OCI-LY1 (cell line): ENCODE results near the gene RANBP17.

Experiments used
- CTCF ChIP-seq: fragments of 200-600 bp; sonication (generic), shearing (Covaris generic); IDR thresholded peaks from 2 replicates; pipeline ENCODE4 v1.5.1; 2017; ENCODE audit warnings: mild to moderate bottlenecking, antibody characterized with exemption, low read length, moderate library complexity, mixed read lengths
- EZH2 ChIP-seq: fragments of 200-600 bp; sonication (generic), shearing (Covaris generic); IDR thresholded peaks from 2 replicates; pipeline ENCODE4 v1.8.0; 2017; ENCODE audit warnings: borderline replicate concordance, mixed run types, mild to moderate bottlenecking, antibody characterized with exemption, low read length, moderate library complexity, mixed read lengths

GRCh38 chr5:171330021-171330420, 468.2 kb downstream of the RANBP17 start:
- no peak for TF ChIP-seq CTCF
- TF ChIP-seq EZH2, result no peak
